Astrocyte (in vitro differentiated cells and primary cell): ENCODE results near the gene ABHD16B. TPM values are rescaled to one million over a fixed set of nuclear protein-coding genes. Genes with fewer than 3 reads are reported as not detected.

Experiments used
- DNase-seq: peaks from one replicate; pipeline ENCODE4 v3.0.0-alpha.2; 2010; ENCODE audit warnings: low read depth
- FAIRE-seq: peaks from 2 replicates; lab custom pipeline; 2011; peaks lifted over from hg19 to GRCh38; lab: Jason Lieb, UNC
- H2AFZ ChIP-seq: 2 replicates; pipeline ENCODE4 v1.6.0; 2012; ENCODE audit warnings: low read depth, low read length, inconsistent platforms
- H3K27ac ChIP-seq: 2 replicates; pipeline ENCODE4 v1.5.1; 2011; ENCODE audit warnings: low read depth, low read length, inconsistent platforms
- H3K27me3 ChIP-seq: 2 replicates; pipeline ENCODE4 v1.6.0; 2011; ENCODE audit warnings: low read length, inconsistent platforms; ENCODE audit not compliant: insufficient read depth
- H3K36me3 ChIP-seq: 2 replicates; pipeline ENCODE4 v1.5.1; 2011; ENCODE audit warnings: low read length, inconsistent platforms; ENCODE audit not compliant: insufficient read depth
- H3K4me1 ChIP-seq: 2 replicates; pipeline ENCODE4 v1.5.1; 2011; ENCODE audit warnings: low read length, inconsistent platforms; ENCODE audit not compliant: insufficient read depth
- H3K4me2 ChIP-seq: 2 replicates; pipeline ENCODE4 v1.6.0; 2012; ENCODE audit warnings: low read length, inconsistent platforms
- H3K4me3 ChIP-seq: 2 replicates; pipeline ENCODE4 v1.5.1; 2011; ENCODE audit warnings: low read depth, mild to moderate bottlenecking, low read length, inconsistent platforms; ENCODE audit not compliant: insufficient read depth
- H3K79me2 ChIP-seq: 2 replicates; pipeline ENCODE4 v1.6.0; 2012; ENCODE audit warnings: mild to moderate bottlenecking, low read length, inconsistent platforms; ENCODE audit not compliant: insufficient read depth
- H3K9ac ChIP-seq: 2 replicates; pipeline ENCODE4 v1.6.0; 2012; ENCODE audit warnings: mild to moderate bottlenecking, low read length, inconsistent platforms
- H3K9me3 ChIP-seq: 2 replicates; pipeline ENCODE4 v1.5.1; 2012; ENCODE audit warnings: low read depth, mild to moderate bottlenecking, low read length, inconsistent platforms; ENCODE audit not compliant: insufficient read depth
- H4K20me1 ChIP-seq: 2 replicates; pipeline ENCODE4 v1.6.0; 2012; ENCODE audit warnings: low read length, inconsistent platforms; ENCODE audit not compliant: insufficient read depth
- H3K27ac Mint-ChIP-seq: one replicate; pipeline ENCODE4 v1.8.0; 2021; ENCODE audit warnings: mild to moderate bottlenecking, mixed read lengths; ENCODE audit not compliant: unreplicated experiment
- H3K27me3 Mint-ChIP-seq: one replicate; pipeline ENCODE4 v1.8.0; 2021; ENCODE audit warnings: low read depth, mixed read lengths; ENCODE audit not compliant: unreplicated experiment
- H3K36me3 Mint-ChIP-seq: one replicate; pipeline ENCODE4 v1.8.0; 2021; ENCODE audit warnings: low read depth, mixed read lengths; ENCODE audit not compliant: unreplicated experiment
- H3K4me1 Mint-ChIP-seq: one replicate; pipeline ENCODE4 v1.8.0; 2021; ENCODE audit warnings: low read depth, mixed read lengths; ENCODE audit not compliant: unreplicated experiment
- H3K4me3 Mint-ChIP-seq: one replicate; pipeline ENCODE4 v1.8.0; 2021; ENCODE audit warnings: mild to moderate bottlenecking, moderate library complexity, mixed read lengths; ENCODE audit not compliant: unreplicated experiment
- H3K9me3 Mint-ChIP-seq: one replicate; pipeline ENCODE4 v1.8.0; 2021; ENCODE audit warnings: mild to moderate bottlenecking, mixed read lengths; ENCODE audit not compliant: unreplicated experiment
- CTCF ChIP-seq: IDR thresholded peaks from 2 replicates; pipeline ENCODE4 v1.5.1; 2011; ENCODE audit warnings: low read depth, mild to moderate bottlenecking, inconsistent platforms, low read length, moderate library complexity; ENCODE audit not compliant: insufficient read depth
- EZH2 ChIP-seq: IDR thresholded peaks from 2 replicates; pipeline ENCODE4 v1.6.1; 2012; ENCODE audit warnings: mild to moderate bottlenecking, low read length, inconsistent platforms; ENCODE audit not compliant: insufficient read depth
- total RNA-seq: library from RNA; stranded (reverse); gene quantifications from 2 replicates; pipeline ENCODE4 v1.2.1, GENCODE V29; 2021

ABHD16B gene
- total RNA-seq, 1 donor from 2014 or later = not detected

DNA sequence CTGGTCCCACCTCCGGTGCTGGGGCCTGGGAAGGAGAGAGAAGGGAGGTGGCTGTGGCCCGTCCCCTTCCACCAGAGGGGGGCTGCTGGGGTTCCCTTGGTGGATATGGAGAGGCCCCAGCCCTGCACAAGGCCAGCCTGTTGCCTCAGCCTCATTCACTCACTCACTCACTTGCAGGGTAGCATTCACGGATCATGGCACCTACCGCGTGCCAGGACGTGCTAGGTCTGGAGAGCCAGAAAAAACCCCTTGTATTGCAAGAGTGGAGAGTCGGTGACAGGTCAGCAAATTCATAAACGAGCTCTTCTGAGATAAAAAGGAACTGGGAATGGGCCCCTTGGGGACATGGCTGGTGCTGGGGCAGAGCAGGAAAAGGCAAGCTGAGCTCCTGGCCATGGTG, 23.8 kb upstream of the ABHD16B start:
- DNase-seq (no peak), FAIRE-seq (no peak)
- no peaks in the 10 kb centered on the region for H3K79me2 ChIP-seq
- no peak overlapping the region for H3K27ac ChIP-seq
- peaks cover 20% of the 10 kb centered on the region for H3K4me1 ChIP-seq
- Mint-ChIP-seq H3K4me3 (no peak overlapping the region), H3K27me3 (peaks cover 3% of the 10 kb centered on the region), H3K9me3 (no peaks in the 10 kb centered on the region), H3K36me3 (no peaks in the 10 kb centered on the region), H3K4me1 (peaks cover 11% of the 10 kb centered on the region), H3K27ac (no peak overlapping the region)
- no peak overlapping the region for H3K9ac ChIP-seq
- H4K20me1 ChIP-seq = no peaks in the 10 kb centered on the region
- no peak overlapping the region for H3K4me3 ChIP-seq
- no peaks in the 10 kb centered on the region for H3K27me3 ChIP-seq
- H3K4me2 ChIP-seq = no peak overlapping the region
- no peak for TF ChIP-seq CTCF
- no peak for TF ChIP-seq EZH2
- no peak overlapping the region for H2AFZ ChIP-seq
- no peaks in the 10 kb centered on the region for H3K36me3 ChIP-seq
- H3K9me3 ChIP-seq = no peaks in the 10 kb centered on the region

GRCh38 chr20:63839620-63840019, 21.7 kb upstream of the ABHD16B start:
- H3K4me2 ChIP-seq = no peak overlapping the region
- no peak for FAIRE-seq
- H4K20me1 ChIP-seq = no peaks in the 10 kb centered on the region
- peaks cover 8% of the 10 kb centered on the region for H3K4me1 ChIP-seq
- Mint-ChIP-seq H3K4me3 (no peak overlapping the region), H3K9me3 (no peaks in the 10 kb centered on the region), H3K27ac (no peak overlapping the region), H3K27me3 (peaks cover 13% of the 10 kb centered on the region), H3K36me3 (no peaks in the 10 kb centered on the region), H3K4me1 (peaks cover 3% of the 10 kb centered on the region)
- H3K36me3 ChIP-seq = no peaks in the 10 kb centered on the region
- no peak overlapping the region for H3K27ac ChIP-seq
- no peaks in the 10 kb centered on the region for H3K27me3 ChIP-seq
- DNase-seq = no peak
- no peak for TF ChIP-seq CTCF
- TF ChIP-seq EZH2 = no peak
- H3K9me3 ChIP-seq = no peaks in the 10 kb centered on the region
- H3K9ac ChIP-seq = no peak overlapping the region
- H3K4me3 ChIP-seq = no peak overlapping the region
- H3K79me2 ChIP-seq = no peaks in the 10 kb centered on the region
- no peak overlapping the region for H2AFZ ChIP-seq

DNA sequence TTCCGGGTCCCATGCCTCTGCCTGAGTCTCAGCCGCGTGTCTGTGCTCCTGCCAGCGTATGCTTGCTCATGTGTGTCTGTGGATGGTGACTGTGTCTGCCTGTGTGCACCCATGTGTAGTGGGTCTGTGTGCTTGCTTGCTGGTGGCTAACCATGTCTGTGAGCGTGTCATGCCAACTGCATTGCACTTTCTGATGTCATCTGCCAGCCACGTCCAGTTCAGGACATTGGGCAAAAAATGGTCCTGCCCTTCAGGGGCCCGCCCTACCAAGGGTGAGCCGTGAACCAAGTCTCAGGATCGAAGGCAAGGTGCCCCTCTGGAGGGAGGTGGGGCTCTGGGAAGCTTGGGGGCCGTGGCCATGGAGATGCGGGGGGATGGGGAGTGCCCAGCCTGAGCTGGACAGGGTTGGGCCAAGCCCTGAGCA, 20.9 kb upstream of the ABHD16B start:
- Histone ChIP-seq H2AFZ (no peak overlapping the region), H3K27me3 (no peaks in the 10 kb centered on the region), H3K79me2 (no peaks in the 10 kb centered on the region), H4K20me1 (no peaks in the 10 kb centered on the region), H3K9ac (no peak overlapping the region), H3K4me3 (no peak overlapping the region), H3K27ac (no peak overlapping the region), H3K4me2 (no peak overlapping the region), H3K36me3 (no peaks in the 10 kb centered on the region), H3K4me1 (peaks cover 2% of the 10 kb centered on the region), H3K9me3 (no peaks in the 10 kb centered on the region)
- TF ChIP-seq CTCF (no peak), EZH2 (no peak)
- Mint-ChIP-seq H3K27me3 (peaks cover 13% of the 10 kb centered on the region), H3K36me3 (no peaks in the 10 kb centered on the region), H3K9me3 (no peaks in the 10 kb centered on the region), H3K4me1 (peaks cover 2% of the 10 kb centered on the region), H3K27ac (no peak overlapping the region), H3K4me3 (no peak overlapping the region)
- FAIRE-seq (no peak), DNase-seq (no peak)
